Common myeloid progenitor, CD34-positive (primary cell): Measurements from ENCODE around the gene IGF2R.

Source experiments
- CTCF ChIA-PET: fragments of 350-600 bp; sonication (Branson Sonifier 250); formaldehyde crosslinking; loops from one replicate; lab custom pipeline; 2021; ENCODE audit warnings: antibody characterized with exemption; lab: Charles Lee
- POLR2A ChIA-PET: fragments of 350-600 bp; sonication (Branson Sonifier 250); formaldehyde crosslinking; loops from one replicate; lab custom pipeline; 2021; ENCODE audit warnings: antibody characterized with exemption; lab: Charles Lee
- DNase-seq, 3 donors: peaks; one replicate each; pipeline versions ENCODE4 v3.0.0 to v3.0.0-alpha.2; 2013
- H3K27ac ChIP-seq, 2 experiments: 1 replicate in 1 of 2; 2 replicates in 1 of 2; pipeline ENCODE4 v1.7.0; 2013; ENCODE audit warnings: inconsistent platforms in 2 of 2, low read length in 2 of 2, mild to moderate bottlenecking in 2 of 2, low read depth in 1 of 2, moderate library complexity in 1 of 2; ENCODE audit not compliant: severe bottlenecking in 2 of 2, insufficient read depth in 1 of 2, poor library complexity in 1 of 2
- H3K27me3 ChIP-seq, 5 experiments: replicated peaks in 2 of 5; 1 replicate in 3 of 5; 2 replicates in 2 of 5; pipeline versions ENCODE4 v1.6.1 to v1.7.0; 2013; ENCODE audit warnings: low read length in 4 of 5, mild to moderate bottlenecking in 2 of 5, moderate library complexity in 2 of 5, inconsistent platforms in 1 of 5; ENCODE audit not compliant: insufficient read depth in 5 of 5, control insufficient read depth in 4 of 5
- H3K36me3 ChIP-seq, 4 experiments: 1 replicate in 2 of 4; 2 replicates in 2 of 4; pipeline versions ENCODE4 v1.6.1 to v1.7.0; 2013; ENCODE audit warnings: low read length in 3 of 4, control low read depth in 1 of 4, mild to moderate bottlenecking in 1 of 4; ENCODE audit not compliant: control insufficient read depth in 4 of 4, insufficient read depth in 4 of 4
- H3K4me1 ChIP-seq, 4 experiments: 1 replicate in 3 of 4; 2 replicates in 1 of 4; pipeline versions ENCODE4 v1.6.1 to v1.7.1; 2013; ENCODE audit warnings: low read length in 3 of 4, mild to moderate bottlenecking in 3 of 4, control low read depth in 1 of 4, inconsistent platforms in 1 of 4, moderate library complexity in 1 of 4; ENCODE audit not compliant: control insufficient read depth in 4 of 4, insufficient read depth in 4 of 4; ENCODE audit errors: control extremely low read depth in 1 of 4
- H3K4me3 ChIP-seq, 7 experiments: 1 replicate in 4 of 7; 2 replicates in 3 of 7; pipeline versions ENCODE4 v1.5.1 to v1.7.0; 2013; ENCODE audit warnings: mild to moderate bottlenecking in 7 of 7, low read length in 6 of 7, moderate library complexity in 6 of 7, inconsistent platforms in 2 of 7, low read depth in 2 of 7, control low read depth in 1 of 7; ENCODE audit not compliant: insufficient read depth in 4 of 7, control insufficient read depth in 1 of 7; ENCODE audit errors: extremely low read depth in 1 of 7
- H3K9me3 ChIP-seq, 5 experiments: 1 replicate in 4 of 5; 2 replicates in 1 of 5; pipeline versions ENCODE4 v1.6.1 to v1.7.1; 2013; ENCODE audit warnings: low read length in 4 of 5, mild to moderate bottlenecking in 2 of 5, inconsistent platforms in 1 of 5, low read depth in 1 of 5, moderate library complexity in 1 of 5; ENCODE audit not compliant: control insufficient read depth in 4 of 5, insufficient read depth in 2 of 5; ENCODE audit errors: control extremely low read depth in 1 of 5
- WGBS: methylation state at CpG from one replicate; pipeline ENCODE4 v1.1.5; 2013; ENCODE audit not compliant: insufficient coverage; 5-methylcytosine and 5-hydroxymethylcytosine counted together

The IGF2R gene

DNA sequence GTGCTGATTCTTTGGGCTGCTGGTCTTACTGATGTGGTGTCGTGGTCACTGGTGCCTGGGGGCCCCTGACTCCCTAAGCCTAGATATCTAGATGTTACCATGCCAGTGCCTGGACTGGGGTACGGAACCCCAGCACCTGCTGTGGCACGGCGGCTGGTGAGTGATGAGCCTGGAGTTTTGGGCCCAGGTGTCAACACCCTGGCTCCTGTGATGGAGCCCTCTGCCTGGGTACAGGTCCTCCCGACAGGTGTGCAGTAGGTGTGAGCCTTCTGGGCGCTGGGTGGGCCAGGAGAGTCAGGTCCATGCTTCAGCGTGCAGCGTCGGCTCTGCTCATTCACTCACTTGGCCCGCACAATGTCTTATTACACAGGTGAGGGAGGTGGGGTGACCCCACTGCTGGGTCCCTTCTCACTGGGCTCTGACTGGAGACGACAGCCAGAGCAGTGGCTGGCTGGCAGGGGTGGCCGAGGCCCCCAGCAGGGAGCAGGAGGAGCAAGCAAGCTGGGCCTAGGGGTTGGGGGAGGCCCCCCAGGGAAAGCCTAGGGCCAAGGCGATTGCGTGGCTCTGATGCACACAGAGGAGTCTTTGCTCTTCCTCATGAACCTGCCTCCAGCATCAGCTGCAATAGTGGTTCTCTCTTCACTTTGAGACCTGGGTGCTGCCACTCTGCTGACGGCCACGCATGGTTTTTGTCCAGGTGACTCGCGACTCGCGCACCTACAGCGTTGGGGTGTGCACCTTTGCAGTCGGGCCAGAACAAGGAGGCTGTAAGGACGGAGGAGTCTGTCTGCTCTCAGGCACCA, 110.2 kb downstream of the IGF2R start:
- peaks cover 0 to 7% (median 0%) of the 10 kb centered on the region in 5 experiments for H3K9me3 ChIP-seq
- 98% methylated on average over 14 of the region's 23 CpGs for WGBS

DNA sequence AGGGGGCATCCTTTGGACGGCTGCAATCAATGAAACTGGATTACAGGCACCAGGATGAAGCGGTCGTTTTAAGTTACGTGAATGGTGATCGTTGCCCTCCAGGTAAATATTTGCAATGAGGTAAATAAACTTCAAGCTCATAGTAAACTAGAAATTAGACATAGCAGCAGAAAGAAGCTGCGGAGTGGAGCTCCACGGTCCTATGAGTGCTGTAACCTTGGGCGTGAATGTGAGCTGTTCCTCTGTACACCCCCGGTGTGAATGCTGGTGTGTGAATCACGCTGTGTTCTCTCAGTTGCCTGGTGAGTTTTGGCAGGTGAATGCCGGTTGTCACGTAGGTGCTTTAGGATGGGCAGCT, 110.8 kb downstream of the IGF2R start:
- Histone ChIP-seq H3K27me3 (peaks cover 0 to 4% (median 0%) of the 10 kb centered on the region in 5 experiments), H3K9me3 (peaks cover 0 to 7% (median 0%) of the 10 kb centered on the region in 5 experiments), H3K4me1 (no peaks in the 10 kb centered on the region), H3K4me3 (no peak overlapping the region), H3K36me3 (peaks cover 0 to 28% (median 6%) of the 10 kb centered on the region in 4 experiments), H3K27ac (no peak overlapping the region)
- WGBS: 98% methylated on average over 12 of the region's 12 CpGs
- ChIA-PET POLR2A (no interaction called here), CTCF (interaction anchor here (1.0 to 4.3 kb wide), 2 partner anchors 8 to 24 kb away, joined by 3 to 21 read pairs; no protein-coding TSS in a partner anchor)
- DNase-seq: no peak

More for the DNA sequence above, 110.2 kb downstream of the IGF2R start:
- Histone ChIP-seq H3K4me3 (no peak overlapping the region), H3K4me1 (no peaks in the 10 kb centered on the region), H3K36me3 (peaks cover 0 to 22% (median 6%) of the 10 kb centered on the region in 4 experiments), H3K27me3 (peaks cover 0 to 4% (median 0%) of the 10 kb centered on the region in 5 experiments), H3K27ac (no peak overlapping the region)
- DNase-seq: no peak
- POLR2A ChIA-PET: no interaction called here
- CTCF ChIA-PET: interaction anchor here (1.0 to 4.3 kb wide), 2 partner anchors 9 to 24 kb away, joined by 3 to 21 read pairs; no protein-coding TSS in a partner anchor

DNA sequence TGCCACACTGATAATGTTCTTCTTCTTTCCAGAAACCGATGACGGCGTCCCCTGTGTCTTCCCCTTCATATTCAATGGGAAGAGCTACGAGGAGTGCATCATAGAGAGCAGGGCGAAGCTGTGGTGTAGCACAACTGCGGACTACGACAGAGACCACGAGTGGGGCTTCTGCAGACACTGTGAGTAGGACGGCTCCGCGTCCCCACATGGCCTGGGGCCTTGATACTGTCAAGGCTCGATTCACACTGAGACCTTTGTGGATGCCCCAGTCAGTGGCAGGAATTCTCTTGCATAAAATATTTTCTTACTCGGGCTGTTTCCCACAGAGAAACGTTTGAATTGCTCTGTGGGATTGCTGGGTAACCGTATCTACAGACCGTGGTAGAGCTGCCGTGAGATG, 111.2 kb downstream of the IGF2R start:
- CTCF ChIA-PET: interaction anchor here (1.0 to 4.3 kb wide), 2 partner anchors 8 to 25 kb away, joined by 3 to 21 read pairs; no protein-coding TSS in a partner anchor
- peaks cover 0 to 33% (median 6%) of the 10 kb centered on the region in 4 experiments for H3K36me3 ChIP-seq
- WGBS: 99% methylated on average over 15 of the region's 17 CpGs
- H3K27ac ChIP-seq: no peak overlapping the region
- H3K27me3 ChIP-seq: peaks cover 0 to 4% (median 0%) of the 10 kb centered on the region in 5 experiments
- peaks cover 0 to 7% (median 0%) of the 10 kb centered on the region in 5 experiments for H3K9me3 ChIP-seq
- POLR2A ChIA-PET: no interaction called here
- no peak for DNase-seq
- no peak overlapping the region for H3K4me3 ChIP-seq
- no peaks in the 10 kb centered on the region for H3K4me1 ChIP-seq

DNA sequence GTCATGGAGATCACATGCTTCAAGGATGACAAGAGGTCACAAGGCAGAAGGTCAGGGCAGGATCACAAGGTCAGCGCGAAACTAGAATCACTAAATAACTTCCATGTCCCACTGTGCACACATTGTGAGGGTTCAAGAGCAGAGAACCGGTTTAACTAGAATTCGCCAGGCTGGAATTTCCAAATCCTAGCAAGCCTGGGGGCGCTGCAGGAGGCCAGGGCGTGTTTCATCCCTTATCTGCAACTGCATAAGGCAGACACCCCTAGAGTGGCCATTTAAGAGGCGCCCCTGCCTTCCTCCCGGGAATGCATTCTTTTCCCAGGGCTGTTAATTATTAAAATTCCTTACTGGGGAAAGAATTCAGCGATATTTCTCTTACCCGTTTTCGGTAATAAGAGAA, 112.5 kb downstream of the IGF2R start:
- Histone ChIP-seq H3K9me3 (peaks cover 0 to 7% (median 0%) of the 10 kb centered on the region in 5 experiments), H3K27ac (no peak overlapping the region), H3K27me3 (peaks cover 0 to 4% (median 0%) of the 10 kb centered on the region in 5 experiments), H3K4me3 (no peak overlapping the region), H3K4me1 (no peaks in the 10 kb centered on the region), H3K36me3 (peaks cover 0 to 33% (median 6%) of the 10 kb centered on the region in 4 experiments)
- DNase-seq: no peak
- 99% methylated on average over 11 of the region's 11 CpGs for WGBS
- CTCF ChIA-PET: interaction anchor here (0.5 kb wide), 1 partner anchor 549 kb away, joined by 3 read pairs; no protein-coding TSS in a partner anchor
- POLR2A ChIA-PET: no interaction called here

DNA sequence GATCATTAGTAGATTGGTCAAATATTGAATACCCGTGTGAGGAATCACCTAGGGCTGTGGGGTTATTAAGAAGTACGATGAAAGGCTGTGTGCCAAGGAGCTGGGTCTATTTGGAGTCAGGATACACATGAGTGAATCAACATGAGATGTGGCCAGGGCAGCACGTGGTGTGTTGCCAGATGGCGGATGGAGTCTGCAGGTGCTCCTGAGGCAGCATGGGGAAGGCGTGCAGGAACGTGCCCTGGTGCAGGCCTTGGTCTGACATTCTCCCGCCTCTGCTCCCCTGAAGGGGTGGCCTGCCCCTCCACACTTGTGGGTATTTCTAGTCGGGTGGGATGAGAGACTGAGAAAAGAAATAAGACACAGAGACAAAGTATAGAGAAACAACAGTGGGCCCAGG, 113.7 kb downstream of the IGF2R start:
- Histone ChIP-seq H3K36me3 (peaks cover 0 to 37% (median 6%) of the 10 kb centered on the region in 4 experiments), H3K4me3 (no peak overlapping the region), H3K4me1 (no peaks in the 10 kb centered on the region), H3K27me3 (peaks cover 0 to 4% (median 0%) of the 10 kb centered on the region in 5 experiments), H3K27ac (no peak overlapping the region), H3K9me3 (peaks cover 0 to 7% (median 0%) of the 10 kb centered on the region in 5 experiments)
- no peak for DNase-seq
- ChIA-PET POLR2A (no interaction called here), CTCF (no interaction called here)
- 100% methylated on average over 5 of the region's 8 CpGs for WGBS

DNA sequence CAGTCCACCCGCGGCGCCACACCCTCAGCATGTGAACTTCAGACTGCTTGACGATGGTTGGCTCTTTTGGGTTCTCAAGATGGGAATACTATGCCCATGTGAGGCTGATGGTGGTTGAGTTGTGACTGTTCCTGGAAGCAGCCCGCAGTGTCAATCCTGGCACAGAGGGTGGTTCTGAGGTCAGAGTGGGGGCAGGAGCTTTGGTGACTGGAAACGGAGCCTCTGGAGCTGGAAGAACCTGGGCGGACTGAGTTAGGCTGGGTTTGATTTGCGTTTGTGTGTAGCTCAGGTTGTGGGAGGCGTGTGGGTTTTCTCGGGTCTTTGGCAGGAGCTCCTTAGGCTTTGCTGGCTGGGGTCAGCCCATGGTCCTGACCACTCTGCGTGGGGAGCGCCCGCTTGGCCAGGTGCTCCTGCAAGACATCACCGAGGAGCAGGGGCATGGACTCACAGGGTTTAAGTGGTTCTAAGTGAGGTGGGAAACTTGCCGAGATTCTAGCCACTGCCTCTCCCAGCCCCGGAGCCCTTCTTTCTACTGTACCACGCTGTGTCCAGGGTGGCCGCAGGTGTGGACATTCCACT, 115.4 kb downstream of the IGF2R start:
- CTCF ChIA-PET: interaction anchor here (0.7 to 1.0 kb wide), 2 partner anchors 8 to 16 kb away, joined by 3 to 4 read pairs; no protein-coding TSS in a partner anchor
- no peaks in the 10 kb centered on the region for H3K4me1 ChIP-seq
- no peak overlapping the region for H3K27ac ChIP-seq
- no peak for DNase-seq
- POLR2A ChIA-PET: no interaction called here
- peaks cover 0 to 34% (median 6%) of the 10 kb centered on the region in 4 experiments for H3K36me3 ChIP-seq
- over 99% methylated on average over 14 of the region's 18 CpGs for WGBS
- H3K4me3 ChIP-seq: no peak overlapping the region
- peaks cover 0 to 7% (median 0%) of the 10 kb centered on the region in 5 experiments for H3K9me3 ChIP-seq
- H3K27me3 ChIP-seq: peaks cover 0 to 4% (median 0%) of the 10 kb centered on the region in 5 experiments
